A549 (cell line): ENCODE data around the gene SH3RF1. TPM values are rescaled to one million over a fixed set of nuclear protein-coding genes. Genes with fewer than 3 reads are reported as not detected.

Experiments used
- ATAC-seq, 2 experiments: fragments of 200-7000 bp in 1 of 2; fragments of >200 bp in 1 of 2; cut with Nextera tagmentation in 1 of 2; cut with Tn5 transposase in 1 of 2; 3 replicates each; pipeline versions ENCODE4 v1.8.0 to v1.9.1; 2018 to 2020; ENCODE audit warnings: mild to moderate bottlenecking in 1 of 2, moderate library complexity in 1 of 2
- CTCF ChIA-PET: fragments of 300-600 bp; sonication (Branson Sonifier 250); formaldehyde crosslinking; extraction: SDS; loops from one replicate; lab custom pipeline; 2021; ENCODE audit warnings: antibody characterized with exemption, inconsistent platforms; lab: Yijun Ruan, JAX
- POLR2A ChIA-PET: fragments of 350-600 bp; formaldehyde crosslinking; extraction: SDS; loops from one replicate; lab custom pipeline; 2021; ENCODE audit warnings: antibody characterized with exemption, inconsistent platforms; lab: Yijun Ruan, JAX
- DNase-seq, 2 experiments: peaks; one replicate each; pipeline versions ENCODE4 v3.0.0 to v3.0.0-alpha.2; 2011 to 2016; ENCODE audit warnings: low read depth in 1 of 2, low spot score in 1 of 2
- FAIRE-seq: peaks from 2 replicates; lab custom pipeline; 2011; peaks lifted over from hg19 to GRCh38; lab: Jason Lieb, UNC
- H3K27ac ChIP-seq, 2 experiments: fragments of >200 bp; sonication (Bioruptor Twin); formaldehyde crosslinking; 3 replicates each; pipeline ENCODE4 v1.5.1; 2016 to 2017
- H3K4me1 ChIP-seq: fragments of >200 bp; sonication (Bioruptor Twin); formaldehyde crosslinking; 3 replicates; pipeline ENCODE4 v1.6.1; 2016
- H3K4me2 ChIP-seq: fragments of >200 bp; sonication (Bioruptor Twin); formaldehyde crosslinking; 3 replicates; pipeline ENCODE4 v1.6.1; 2016
- H3K4me3 ChIP-seq: fragments of >200 bp; sonication (Bioruptor Twin); formaldehyde crosslinking; 3 replicates; pipeline ENCODE4 v1.5.1; 2016
- H3K9me3 ChIP-seq: fragments of >200 bp; sonication (Bioruptor Twin); formaldehyde crosslinking; 3 replicates; pipeline ENCODE4 v1.6.1; 2016
- CEBPB ChIP-seq, 2 experiments: fragments of >200 bp in 1 of 2; sonication (Bioruptor Twin) in 1 of 2; formaldehyde crosslinking in 1 of 2; IDR thresholded peaks; 2 replicates each; pipeline ENCODE4 v1.6.1; 2012 to 2016
- CHD2 ChIP-seq: fragments of 150-350 bp; IDR thresholded peaks from 2 replicates; pipeline ENCODE4 v1.6.1; 2014; ENCODE audit warnings: low read length; ENCODE audit not compliant: partially characterized antibody
- FOSL2 ChIP-seq, 2 experiments: fragments of 450-650 bp in 1 of 2; fragments of >200 bp in 1 of 2; sonication (Bioruptor Twin) in 1 of 2; formaldehyde crosslinking; IDR thresholded peaks; 2 replicates each; pipeline versions ENCODE4 v1.5.0 to v1.6.1; 2016 to 2020; ENCODE audit warnings: mild to moderate bottlenecking in 1 of 2, moderate library complexity in 1 of 2
- JUNB ChIP-seq: fragments of >200 bp; sonication (Bioruptor Twin); formaldehyde crosslinking; IDR thresholded peaks from 2 replicates; pipeline ENCODE4 v1.6.1; 2016
- MAFK ChIP-seq: fragments of 450-650 bp; IDR thresholded peaks from 2 replicates; pipeline ENCODE4 v1.6.1; 2014; ENCODE audit not compliant: partially characterized antibody
- NFE2L2 ChIP-seq: fragments of 150-350 bp; conservative IDR thresholded peaks from 2 replicates; pipeline ENCODE4 v1.6.1; 2014; ENCODE audit warnings: low read length
- PHF8 ChIP-seq: fragments of 200-600 bp; sonication (generic); IDR thresholded peaks from 2 replicates; pipeline ENCODE4 v1.6.1; 2016; ENCODE audit warnings: low read depth, mild to moderate bottlenecking, antibody characterized with exemption, moderate library complexity, borderline replicate concordance
- RAD21 ChIP-seq, 2 experiments: fragments of >200 bp in 1 of 2; sonication (Bioruptor Twin) in 1 of 2; formaldehyde crosslinking in 1 of 2; IDR thresholded peaks in 1 of 2; conservative IDR thresholded peaks in 1 of 2; 2 replicates in 1 of 2; 3 replicates in 1 of 2; pipeline ENCODE4 v1.6.1; 2012 to 2018; ENCODE audit warnings: inconsistent platforms in 1 of 2
- SMC3 ChIP-seq: fragments of >200 bp; sonication (Bioruptor Twin); formaldehyde crosslinking; IDR thresholded peaks from 3 replicates; pipeline ENCODE4 v1.6.1; 2018; ENCODE audit warnings: inconsistent platforms
- TFCP2L1 ChIP-seq: fragments of 250-450 bp; sonication (Bioruptor Pico); IDR thresholded peaks from 2 replicates; pipeline ENCODE4 v1.5.0; 2021; ENCODE audit warnings: mild to moderate bottlenecking
- TP53 ChIP-seq: fragments of 250-450 bp; sonication (Bioruptor Pico); IDR thresholded peaks from 2 replicates; pipeline ENCODE4 v1.5.0; 2021; ENCODE audit warnings: mild to moderate bottlenecking, moderate library complexity
- ZFP36 ChIP-seq: fragments of 450-650 bp; IDR thresholded peaks from 2 replicates; pipeline ENCODE4 v1.6.1; 2014; ENCODE audit warnings: borderline replicate concordance; ENCODE audit not compliant: partially characterized antibody
- ZNF302 ChIP-seq: fragments of 250-450 bp; sonication (Bioruptor Pico); IDR thresholded peaks from 2 replicates; pipeline ENCODE4 v1.9.0; 2021; ENCODE audit warnings: inconsistent platforms, mild to moderate bottlenecking, moderate library complexity
- WGBS: methylation state at CpG from one replicate; pipeline ENCODE4 v1.1.6; 2017; ENCODE audit errors: missing lambda C conversion rate; 5-methylcytosine and 5-hydroxymethylcytosine counted together
- polyA plus RNA-seq, 4 experiments: library from polyadenylated mRNA; depleted of rRNA in 3 of 4; stranded (reverse); fragments of >200 nt; fragmentation: RNase III in 1 of 4; extraction: RNeasy Plus Mini Kit Qiagen cat#74134 plus additional on column Dnase treatment in 1 of 4; gene quantifications; 2 replicates in 3 of 4; 3 replicates in 1 of 4; pipeline ENCODE4 v1.2.3, GENCODE V29; 2011 to 2017
- TF ChIP-seq, protein P1 (sequence below): fragments of 450-650 bp; IDR thresholded peaks from 2 replicates; pipeline ENCODE4 v1.6.1; 2014; ENCODE audit warnings: antibody characterized with exemption
- TF ChIP-seq, protein P2 (sequence below): fragments of >200 bp; sonication (Bioruptor Twin); formaldehyde crosslinking; IDR thresholded peaks from 3 replicates; pipeline ENCODE4 v1.6.1; 2016

SH3RF1 gene
- polyA plus RNA-seq, 2 of the 4 experiments (the other 2 are of a cell fraction) = 8.0 to 15.1 TPM

DNA sequence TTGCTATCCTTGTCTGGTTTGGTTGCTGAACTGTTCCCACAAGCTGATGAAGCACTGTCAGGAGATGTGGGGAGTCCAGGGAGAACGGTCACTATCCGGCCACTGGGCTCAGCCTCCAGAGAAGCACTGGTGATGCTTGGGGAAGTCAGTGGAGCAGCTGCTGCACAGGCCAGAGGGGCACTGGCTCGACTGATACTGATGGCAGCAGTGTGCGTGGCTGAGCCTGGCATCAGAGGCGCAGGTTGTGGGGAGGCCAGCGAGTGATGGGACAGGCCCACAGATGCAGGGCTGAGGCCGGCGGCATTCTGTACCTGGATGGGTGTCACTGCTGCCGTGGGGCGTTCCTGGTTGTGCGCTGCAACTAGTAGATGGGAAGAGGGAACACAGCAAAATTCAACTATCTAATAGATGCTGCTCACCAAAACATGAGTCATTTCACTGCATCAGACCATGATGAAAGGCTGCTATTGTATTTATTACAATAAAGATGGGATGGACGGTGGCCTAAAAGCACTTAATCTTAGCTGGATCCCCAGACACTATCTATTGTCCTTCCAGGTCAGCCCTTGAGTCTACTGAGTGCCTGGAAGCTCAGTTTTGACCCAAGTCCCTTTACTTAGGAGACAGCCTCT is 154.4 kb downstream of the SH3RF1 start:
- ChIA-PET POLR2A (interaction anchor here (0.9 to 1.1 kb wide), 2 partner anchors 106 to 153 kb away, joined by 3 to 4 read pairs; partner anchors contain the start of gene CBR4), CTCF (interaction anchor here (0.6 to 1.4 kb wide), 7 partner anchors 9 to 126 kb away, joined by 3 to 4 read pairs (median 3); no protein-coding TSS in a partner anchor)
- Histone ChIP-seq H3K4me1 (peaks cover 30% of the 10 kb centered on the region), H3K4me2 (peak overlapping the region; percentile 60), H3K4me3 (no peak overlapping the region), H3K9me3 (no peaks in the 10 kb centered on the region), H3K27ac (peak overlapping the region; percentile 57 to 79; a peak in 5 of 6 replicates)
- FAIRE-seq = no peak
- no peak for DNase-seq
- TF ChIP-seq FOSL2 (IDR thresholded peaks at IDR 0.05) = no peak
- no peak for TF ChIP-seq FOSL2 (CRISPR knock-in tag; IDR thresholded peaks at IDR 0.05)
- no peak for TF ChIP-seq ZNF302 (CRISPR knock-in tag)
- no peak for TF ChIP-seq TP53 (CRISPR knock-in tag)
- peak; percentile 62 to 69 for ATAC-seq
- WGBS = 95% methylated on average over 8 of the region's 12 CpGs

DNA sequence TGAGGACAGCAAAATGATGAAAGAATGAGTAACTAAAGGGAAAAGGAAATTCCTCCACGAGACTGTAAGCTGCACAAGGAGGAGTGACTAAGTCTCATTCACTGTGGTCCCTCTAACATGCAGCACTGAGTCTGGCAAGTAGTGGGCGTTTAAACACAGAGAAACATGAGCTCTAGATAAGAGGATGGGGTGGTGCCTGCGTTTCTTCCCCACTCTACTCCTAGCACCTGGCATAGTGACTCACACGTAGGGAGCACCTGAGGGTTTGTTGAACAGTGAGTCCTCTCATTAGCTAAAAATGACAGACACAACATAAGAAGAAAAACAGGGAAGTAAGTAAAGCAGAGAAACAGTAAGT is 154.9 kb downstream of the SH3RF1 start:
- peaks cover 31% of the 10 kb centered on the region for H3K4me1 ChIP-seq
- no peak overlapping the region for H3K4me3 ChIP-seq
- TF ChIP-seq RAD21 (conservative IDR thresholded peaks at IDR 0.05 in 1 of 2, IDR thresholded peaks at IDR 0.05 in 1 of 2) (peak; percentile 16 to 23; a peak in 1 of 5 replicates), ZFP36 (no peak), PHF8 (no peak)
- 15% methylated on average over 4 of the region's 4 CpGs for WGBS
- DNase-seq (peak in 1 of 2 experiments; percentile 48), ATAC-seq (peak; percentile 89 to 96), FAIRE-seq (no peak)
- no peaks in the 10 kb centered on the region for H3K9me3 ChIP-seq
- peak overlapping the region; percentile 60 for H3K4me2 ChIP-seq
- ChIA-PET POLR2A (interaction anchor here (0.9 to 1.1 kb wide), 2 partner anchors 106 to 154 kb away, joined by 3 to 4 read pairs; partner anchors contain the start of gene CBR4), CTCF (interaction anchor here (0.6 to 1.4 kb wide), 6 partner anchors 8 to 109 kb away, joined by 3 to 4 read pairs (median 4); no protein-coding TSS in a partner anchor)
- peak overlapping the region; percentile 57 to 79 for H3K27ac ChIP-seq

DNA sequence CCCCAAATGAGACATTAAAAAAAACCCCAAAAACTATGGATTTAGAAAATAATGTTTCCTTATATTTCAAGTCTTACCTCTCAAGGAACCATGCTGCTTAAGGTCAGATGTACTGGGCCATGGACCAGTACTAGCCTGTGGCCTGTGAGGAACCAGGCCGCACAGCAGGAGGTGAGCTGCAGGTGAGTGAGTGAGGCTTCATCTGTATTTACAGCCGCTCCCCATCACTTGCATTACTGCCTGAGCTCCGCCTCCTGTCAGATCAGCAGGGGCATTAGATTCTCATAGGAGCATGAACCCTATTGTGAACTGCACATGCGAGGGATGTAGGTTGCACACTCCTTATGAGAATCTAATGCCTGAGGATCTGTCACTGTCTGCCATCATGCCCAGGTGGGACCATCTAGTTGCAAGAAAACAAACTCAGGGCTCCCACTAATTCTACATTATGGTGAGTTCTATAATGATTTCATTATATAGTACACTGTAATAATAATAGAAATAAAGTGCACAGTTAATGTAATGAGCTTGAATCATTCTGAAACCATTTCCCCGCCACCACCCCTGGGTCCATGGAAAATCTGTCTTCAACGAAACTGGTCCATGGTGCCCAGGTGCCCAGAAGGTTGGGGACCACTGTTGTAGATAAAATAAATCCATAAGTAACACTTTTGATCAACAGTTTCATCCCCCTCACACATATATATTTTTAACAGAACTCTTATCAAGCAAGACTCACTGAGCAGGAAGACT is 155.4 kb downstream of the SH3RF1 start:
- 91% methylated on average over 6 of the region's 6 CpGs for WGBS
- H3K9me3 ChIP-seq = no peaks in the 10 kb centered on the region
- peak overlapping the region; percentile 60 for H3K4me2 ChIP-seq
- TF ChIP-seq TFCP2L1 = no peak
- TF ChIP-seq JUNB = no peak
- TF ChIP-seq CEBPB (IDR thresholded peaks at IDR 0.05) = no peak
- TF ChIP-seq, protein P1, sequence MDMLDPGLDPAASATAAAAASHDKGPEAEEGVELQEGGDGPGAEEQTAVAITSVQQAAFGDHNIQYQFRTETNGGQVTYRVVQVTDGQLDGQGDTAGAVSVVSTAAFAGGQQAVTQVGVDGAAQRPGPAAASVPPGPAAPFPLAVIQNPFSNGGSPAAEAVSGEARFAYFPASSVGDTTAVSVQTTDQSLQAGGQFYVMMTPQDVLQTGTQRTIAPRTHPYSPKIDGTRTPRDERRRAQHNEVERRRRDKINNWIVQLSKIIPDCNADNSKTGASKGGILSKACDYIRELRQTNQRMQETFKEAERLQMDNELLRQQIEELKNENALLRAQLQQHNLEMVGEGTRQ = no peak
- TF ChIP-seq SMC3 = no peak
- TF ChIP-seq CHD2 = no peak
- TF ChIP-seq, protein P2, sequence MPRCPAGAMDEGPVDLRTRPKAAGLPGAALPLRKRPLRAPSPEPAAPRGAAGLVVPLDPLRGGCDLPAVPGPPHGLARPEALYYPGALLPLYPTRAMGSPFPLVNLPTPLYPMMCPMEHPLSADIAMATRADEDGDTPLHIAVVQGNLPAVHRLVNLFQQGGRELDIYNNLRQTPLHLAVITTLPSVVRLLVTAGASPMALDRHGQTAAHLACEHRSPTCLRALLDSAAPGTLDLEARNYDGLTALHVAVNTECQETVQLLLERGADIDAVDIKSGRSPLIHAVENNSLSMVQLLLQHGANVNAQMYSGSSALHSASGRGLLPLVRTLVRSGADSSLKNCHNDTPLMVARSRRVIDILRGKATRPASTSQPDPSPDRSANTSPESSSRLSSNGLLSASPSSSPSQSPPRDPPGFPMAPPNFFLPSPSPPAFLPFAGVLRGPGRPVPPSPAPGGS = no peak
- no peak for TF ChIP-seq NFE2L2
- no peak for TF ChIP-seq MAFK
- TF ChIP-seq, all 56 proteins: peak for 0
- no peak for ATAC-seq
- FAIRE-seq = no peak
- no peak for DNase-seq
- Histone ChIP-seq H3K4me1 (peaks cover 35% of the 10 kb centered on the region), H3K27ac (peak overlapping the region; percentile 57 to 79), H3K4me3 (no peak overlapping the region)
- ChIA-PET CTCF (interaction anchor here (0.8 to 1.1 kb wide), 2 partner anchors 12 to 51 kb away, joined by 4 read pairs; no protein-coding TSS in a partner anchor), POLR2A (interaction anchor here (0.9 to 1.1 kb wide), 2 partner anchors 105 to 154 kb away, joined by 3 to 4 read pairs; partner anchors contain the start of gene CBR4)
